CD4-positive, CD25-positive, alpha-beta regulatory T cell (primary cell): ENCODE data around the gene TCEA2. TPM values are rescaled to one million over a fixed set of nuclear protein-coding genes. Genes with fewer than 3 reads are reported as not detected.
A peak's percentile ranks its signal among the peaks of the same experiment; 100 is the strongest.

Experiments used
- ATAC-seq, 2 donors: fragments of 150-1000 bp; cut with Tn5 transposase; one replicate each; pipeline ENCODE4 v1.10.0; 2021; ENCODE audit warnings: low read depth in 2 of 2, moderate number of reproducible peaks in 2 of 2, moderate library complexity in 1 of 2
- DNase-seq, 3 donors: peaks; one replicate each; pipeline versions ENCODE4 v3.0.0 to v3.0.0-alpha.2; 2012 to 2022; ENCODE audit warnings: mixed read lengths in 1 of 3
- H3K27ac ChIP-seq: one replicate; pipeline ENCODE4 v1.7.0; 2013; ENCODE audit warnings: mild to moderate bottlenecking, low read length; ENCODE audit not compliant: insufficient read depth, poor library complexity, severe bottlenecking
- H3K27me3 ChIP-seq: one replicate; pipeline ENCODE4 v1.7.0; 2013; ENCODE audit warnings: low read length; ENCODE audit not compliant: control insufficient read depth, insufficient read depth
- H3K36me3 ChIP-seq: one replicate; pipeline ENCODE4 v1.7.0; 2013; ENCODE audit warnings: mild to moderate bottlenecking, low read length, moderate library complexity; ENCODE audit not compliant: control insufficient read depth, insufficient read depth
- H3K4me1 ChIP-seq: 2 replicates; pipeline ENCODE4 v1.7.0; 2013; ENCODE audit warnings: mild to moderate bottlenecking, low read length; ENCODE audit not compliant: insufficient read depth, control insufficient read depth, poor library complexity, severe bottlenecking
- H3K4me3 ChIP-seq: one replicate; pipeline ENCODE4 v1.7.0; 2013; ENCODE audit warnings: low read depth, mild to moderate bottlenecking, low read length, moderate library complexity
- H3K9me3 ChIP-seq, 2 experiments: 1 replicate in 1 of 2; 2 replicates in 1 of 2; pipeline ENCODE4 v1.7.0; 2013; ENCODE audit warnings: low read length in 2 of 2, mild to moderate bottlenecking in 1 of 2, moderate library complexity in 1 of 2; ENCODE audit not compliant: control insufficient read depth in 2 of 2
- H3K27ac Mint-ChIP-seq, 3 donors: one replicate each; pipeline ENCODE4 v1.8.0; 2020 to 2022; ENCODE audit warnings: mild to moderate bottlenecking in 3 of 3, mixed read lengths in 3 of 3, moderate library complexity in 2 of 3
- H3K27me3 Mint-ChIP-seq: one replicate; pipeline ENCODE4 v1.8.0; 2022; ENCODE audit warnings: mild to moderate bottlenecking, mixed read lengths
- H3K36me3 Mint-ChIP-seq: one replicate; pipeline ENCODE4 v1.8.0; 2020; ENCODE audit warnings: mixed read lengths
- H3K4me1 Mint-ChIP-seq, 4 donors: one replicate each; pipeline ENCODE4 v1.8.0; 2020 to 2022; ENCODE audit warnings: mixed read lengths in 4 of 4, mild to moderate bottlenecking in 1 of 4
- H3K4me3 Mint-ChIP-seq, 4 donors: one replicate each; pipeline ENCODE4 v1.8.0; 2020 to 2022; ENCODE audit warnings: mild to moderate bottlenecking in 4 of 4, mixed read lengths in 4 of 4, moderate library complexity in 3 of 4
- H3K9me3 Mint-ChIP-seq, 7 donors: one replicate each; pipeline ENCODE4 v1.8.0; 2020 to 2022; ENCODE audit warnings: mixed read lengths in 7 of 7, mild to moderate bottlenecking in 3 of 7, moderate library complexity in 2 of 7
- polyA plus RNA-seq, 4 donors: library from polyadenylated mRNA; unstranded; fragments of 300-500 nt; fragmentation: Illumina TruSeq; gene quantifications; one replicate each; pipeline ENCODE4 v1.2.3, GENCODE V29; 2021
- total RNA-seq: library from RNA; stranded (reverse); gene quantifications from one replicate; pipeline ENCODE4 v1.2.3, GENCODE V29; 2022

TCEA2 gene
- total and polyA plus RNA-seq, 5 donors from 2014 or later: 17.7 to 27.1 (median 23.2) TPM

DNA sequence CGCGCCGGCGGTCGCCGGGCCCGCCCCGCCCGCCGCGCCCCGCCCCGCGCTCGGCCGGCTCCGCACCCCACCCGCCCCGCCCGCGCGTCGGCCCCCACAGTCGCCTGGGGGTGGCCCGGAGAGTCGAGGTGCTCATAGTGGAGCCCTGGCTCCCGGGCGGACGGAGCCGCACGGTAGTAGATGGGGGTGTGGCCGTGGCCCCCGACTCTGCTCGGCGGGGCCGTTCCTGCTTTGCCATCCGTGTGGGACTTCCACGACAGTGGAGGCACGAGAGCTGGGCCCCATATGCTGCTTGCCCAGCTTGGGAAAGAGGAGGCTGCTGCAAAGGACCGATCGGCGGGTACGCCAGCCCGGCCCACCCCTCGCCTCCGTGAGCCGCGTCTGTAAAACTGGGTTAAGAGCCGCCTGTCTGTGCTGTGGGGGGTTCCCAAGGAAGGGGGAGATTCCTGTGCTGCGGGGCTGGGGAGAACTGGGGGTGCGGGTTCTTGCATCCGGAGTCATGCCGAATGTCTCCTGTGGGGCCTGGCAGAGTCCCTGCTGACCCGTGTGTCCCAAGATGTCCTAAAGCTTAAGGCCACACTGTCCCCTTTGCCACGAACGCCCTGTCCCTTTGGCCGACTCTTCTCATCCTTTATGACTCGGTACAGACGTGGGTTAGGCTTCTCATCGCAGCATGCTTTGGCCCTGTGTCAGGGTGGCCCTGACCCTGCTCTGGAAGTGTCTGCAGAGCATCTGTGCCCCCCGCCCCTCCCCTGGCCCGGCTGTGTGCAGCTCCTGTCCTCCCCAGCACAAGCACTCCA lies 17.2 kb downstream of the TCEA2 start, which contains the start of gene OPRL1:
Gene OPRL1 (plus strand): TSS at position 70 of the 800 bp plus-strand sequence. CDS start 12,639 bp downstream, outside the sequence.
- DNase-seq: peak in 1 of 3 donors; percentile 57
- H3K9me3 ChIP-seq: no peaks in the 10 kb centered on the region
- H3K27ac ChIP-seq: peak within 1 kb of the TSS; percentile 68
- peak within 1 kb of the TSS; percentile 78 for H3K4me3 ChIP-seq
- peaks cover 3% of the 10 kb centered on the region for H3K36me3 ChIP-seq
- Mint-ChIP-seq H3K9me3 (no peaks in the 10 kb centered on the region), H3K4me3 (peak within 1 kb of the TSS; percentile 92 to 98 (median 96)), H3K36me3 (no peaks in the 10 kb centered on the region), H3K4me1 (peaks cover 0 to 53% (median 12%) of the 10 kb centered on the region in 4 donors), H3K27ac (peak within 1 kb of the TSS; percentile 75 to 98 (median 90)), H3K27me3 (peaks cover 23% of the 10 kb centered on the region)
- ATAC-seq: peak; percentile 23 to 32
- peaks cover 1% of the 10 kb centered on the region for H3K27me3 ChIP-seq
- H3K4me1 ChIP-seq: peaks cover 62% of the 10 kb centered on the region

- H3K27ac ChIP-seq: peak overlapping the region; percentile 68
These were observed 18.0 kb downstream of the TCEA2 start for GRCh38 chr20:64080813-64081623.

DNA sequence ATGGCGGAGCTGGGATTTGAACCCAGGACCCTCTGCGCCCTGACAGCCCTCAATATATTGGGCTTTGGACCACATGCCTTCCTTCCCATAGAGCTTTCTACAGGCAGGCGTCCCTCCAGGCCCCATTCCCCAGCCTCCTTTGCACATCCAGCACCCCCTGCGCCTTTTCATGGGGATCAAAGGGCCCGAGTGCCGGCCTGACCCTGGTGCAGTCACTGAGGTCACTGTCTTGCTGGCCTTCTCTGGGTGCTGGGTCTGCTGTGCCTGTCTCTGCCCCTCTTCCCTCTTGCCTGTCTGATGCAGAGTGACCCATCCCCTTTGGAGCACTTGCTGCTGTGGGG lies 18.6 kb downstream of the TCEA2 start:
- H3K27me3 Mint-ChIP-seq: peaks cover 27% of the 10 kb centered on the region
- DNase-seq: no peak
- H3K36me3 Mint-ChIP-seq: no peaks in the 10 kb centered on the region
- H3K27ac ChIP-seq: no peak overlapping the region
- peaks cover 0 to 44% (median 12%) of the 10 kb centered on the region in 4 donors for H3K4me1 Mint-ChIP-seq
- ATAC-seq: no peak
- H3K4me3 ChIP-seq: no peak overlapping the region
- no peaks in the 10 kb centered on the region for H3K36me3 ChIP-seq
- H3K27ac Mint-ChIP-seq: no peak overlapping the region
- H3K27me3 ChIP-seq: peaks cover 4% of the 10 kb centered on the region
- peaks cover 57% of the 10 kb centered on the region for H3K4me1 ChIP-seq
- peak overlapping the region; percentile 64 to 94 (median 84) for H3K4me3 Mint-ChIP-seq
- H3K9me3 ChIP-seq: no peaks in the 10 kb centered on the region
- H3K9me3 Mint-ChIP-seq: peaks cover 0 to under 1% (median 0%) of the 10 kb centered on the region in 7 donors

More at GRCh38 chr20:64080813-64081623, 18.0 kb downstream of the TCEA2 start:
- Histone ChIP-seq H3K36me3 (peaks cover 2% of the 10 kb centered on the region), H3K4me1 (peaks cover 62% of the 10 kb centered on the region), H3K4me3 (no peak overlapping the region), H3K27me3 (peaks cover 4% of the 10 kb centered on the region), H3K9me3 (no peaks in the 10 kb centered on the region)
- peak overlapping the region in 2 of 3 donors; percentile 75 to 90 for H3K27ac Mint-ChIP-seq
- ATAC-seq (no peak), DNase-seq (no peak)
- peak overlapping the region; percentile 83 to 94 (median 88) for H3K4me3 Mint-ChIP-seq
- H3K36me3 Mint-ChIP-seq: no peaks in the 10 kb centered on the region
- H3K4me1 Mint-ChIP-seq: peaks cover 0 to 50% (median 12%) of the 10 kb centered on the region in 4 donors
- H3K9me3 Mint-ChIP-seq: no peaks in the 10 kb centered on the region
- peaks cover 27% of the 10 kb centered on the region for H3K27me3 Mint-ChIP-seq

- H3K9me3 Mint-ChIP-seq: peaks cover 0 to 4% (median 0%) of the 10 kb centered on the region in 7 donors
- H3K27ac ChIP-seq: no peak overlapping the region
- H3K27me3 Mint-ChIP-seq: peaks cover 27% of the 10 kb centered on the region
- H3K27ac Mint-ChIP-seq: no peak overlapping the region
- ATAC-seq (no peak), DNase-seq (no peak)
- no peak overlapping the region for H3K4me3 ChIP-seq
- H3K4me3 Mint-ChIP-seq: peak overlapping the region; percentile 64 to 94 (median 84)
- H3K4me1 Mint-ChIP-seq: peaks cover 0 to 42% (median 12%) of the 10 kb centered on the region in 4 donors
- peaks cover 4% of the 10 kb centered on the region for H3K27me3 ChIP-seq
- H3K36me3 ChIP-seq: no peaks in the 10 kb centered on the region
- H3K9me3 ChIP-seq: no peaks in the 10 kb centered on the region
- no peaks in the 10 kb centered on the region for H3K36me3 Mint-ChIP-seq
- peaks cover 51% of the 10 kb centered on the region for H3K4me1 ChIP-seq
These were observed 19.2 kb downstream of the TCEA2 start for GRCh38 chr20:64082126-64082731.

DNA sequence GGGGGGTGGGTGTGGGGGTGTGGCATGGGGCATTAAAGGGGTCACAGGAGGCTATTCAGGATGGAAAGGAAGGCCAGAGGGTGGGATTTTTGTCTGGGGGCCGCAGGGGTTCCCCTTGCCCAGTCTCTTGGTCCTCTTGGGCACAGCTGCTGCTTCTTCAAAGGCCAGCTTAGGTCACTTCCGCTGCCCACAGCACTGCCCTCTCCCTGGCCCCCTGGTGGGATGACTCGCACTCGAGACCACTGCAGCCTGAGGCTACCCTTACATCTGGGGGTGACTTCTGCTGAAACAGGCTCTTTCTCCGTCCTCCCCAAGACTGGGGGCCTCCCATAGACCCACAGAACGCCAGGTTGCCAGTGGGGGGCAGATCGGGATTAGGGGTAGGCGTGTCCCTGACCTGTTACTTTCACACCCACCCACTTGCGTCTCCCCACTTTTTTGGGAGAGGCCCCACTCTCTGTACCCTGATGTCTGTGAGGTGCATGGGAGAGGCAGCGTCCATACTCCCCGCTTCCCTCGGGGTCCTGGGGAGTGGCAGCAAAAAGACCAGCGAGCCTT lies 19.9 kb downstream of the TCEA2 start:
- Histone ChIP-seq H3K4me1 (peaks cover 44% of the 10 kb centered on the region), H3K27ac (no peak overlapping the region), H3K4me3 (no peak overlapping the region), H3K9me3 (peaks cover 0 to 6% of the 10 kb centered on the region in 2 experiments), H3K36me3 (no peaks in the 10 kb centered on the region), H3K27me3 (peaks cover 4% of the 10 kb centered on the region)
- ATAC-seq: no peak
- Mint-ChIP-seq H3K27ac (peak overlapping the region in 1 of 3 donors; percentile 20), H3K27me3 (peaks cover 27% of the 10 kb centered on the region), H3K4me3 (peak overlapping the region; percentile 72 to 94 (median 82)), H3K36me3 (no peaks in the 10 kb centered on the region), H3K4me1 (peaks cover 0 to 38% (median 12%) of the 10 kb centered on the region in 4 donors), H3K9me3 (peaks cover 0 to 5% (median 0%) of the 10 kb centered on the region in 7 donors)
- no peak for DNase-seq

DNA sequence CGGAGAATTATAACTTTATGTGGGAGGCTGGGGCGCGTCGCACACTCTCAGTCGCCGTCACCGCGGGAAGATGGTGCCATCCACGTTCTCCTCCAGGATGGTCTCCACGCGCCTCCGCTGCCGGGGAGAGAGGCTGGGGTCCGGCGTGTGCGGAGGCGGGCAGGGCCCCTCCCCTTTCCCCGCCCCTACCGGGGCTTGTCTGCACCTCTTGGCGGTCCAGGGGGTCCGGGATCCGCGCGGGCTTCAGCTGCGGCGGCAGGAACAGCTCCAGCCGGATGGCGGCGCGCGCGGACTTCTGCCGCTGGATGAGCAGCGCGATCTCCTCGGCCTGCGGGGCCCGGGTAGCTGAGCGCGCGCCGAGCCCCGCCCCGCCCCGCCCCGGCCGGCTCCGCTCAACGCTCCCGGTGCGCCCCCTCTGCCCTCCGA lies 20.4 kb downstream of the TCEA2 start:
- peak overlapping the region in 1 of 3 donors; percentile 20 for H3K27ac Mint-ChIP-seq
- Histone ChIP-seq H3K4me1 (peaks cover 39% of the 10 kb centered on the region), H3K4me3 (no peak overlapping the region)

More for the DNA sequence above, 20.4 kb downstream of the TCEA2 start:
- peaks cover 31% of the 10 kb centered on the region for H3K27me3 Mint-ChIP-seq
- ATAC-seq (peak; percentile 38 to 56), DNase-seq (peak; percentile 54 to 71 (median 55))
- peaks cover 0 to 37% (median 11%) of the 10 kb centered on the region in 4 donors for H3K4me1 Mint-ChIP-seq
- Histone ChIP-seq H3K27me3 (peaks cover 4% of the 10 kb centered on the region), H3K27ac (no peak overlapping the region), H3K9me3 (peaks cover 0 to 6% of the 10 kb centered on the region in 2 experiments), H3K36me3 (no peaks in the 10 kb centered on the region)
- peaks cover 3% of the 10 kb centered on the region for H3K36me3 Mint-ChIP-seq
- H3K9me3 Mint-ChIP-seq: peaks cover 0 to 9% (median 2%) of the 10 kb centered on the region in 7 donors
- peak overlapping the region; percentile 72 to 94 (median 82) for H3K4me3 Mint-ChIP-seq
